HuH-7 (cell line): Measurements from ENCODE around the gene AFF1.
A peak's percentile ranks its signal among the peaks of the same experiment; 100 is the strongest.

ENCODE experiments used
- DNase-seq: peaks from one replicate; pipeline ENCODE4 v3.0.0; 2011; ENCODE audit warnings: low spot score

Gene AFF1

DNA sequence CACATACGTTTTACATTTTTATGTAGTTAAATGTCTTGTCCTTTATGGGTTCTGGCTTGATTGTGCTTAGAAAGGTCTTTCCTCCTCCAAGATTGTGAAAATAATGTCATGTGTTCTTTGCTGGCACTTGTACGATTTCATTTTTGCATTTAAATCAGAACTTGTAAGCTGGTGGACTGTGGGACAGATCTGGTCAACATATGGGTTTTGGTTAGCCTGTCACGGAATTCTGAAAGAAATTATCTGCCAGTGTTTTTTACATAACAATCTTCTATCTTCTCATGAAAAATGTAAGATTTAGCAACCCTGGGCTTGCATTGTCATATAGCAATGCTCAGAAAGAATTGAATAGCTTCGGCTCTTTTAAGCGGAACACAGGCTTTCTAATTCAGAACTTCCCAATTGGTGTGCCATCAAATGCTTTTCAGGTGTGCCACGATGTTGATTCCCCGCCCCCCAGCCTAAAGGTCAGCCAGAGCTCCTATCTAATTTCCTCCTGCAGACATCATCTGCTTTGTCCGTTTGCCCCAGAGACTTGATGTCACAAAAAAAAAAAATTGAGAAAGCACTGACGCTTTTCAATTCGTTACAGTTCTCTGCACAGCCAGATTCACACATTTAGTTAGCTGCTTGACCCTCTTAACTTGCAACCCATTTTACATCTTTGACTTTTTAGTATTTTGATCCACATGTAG, 16.2 kb downstream of the AFF1 start:
- no peak for DNase-seq

DNA sequence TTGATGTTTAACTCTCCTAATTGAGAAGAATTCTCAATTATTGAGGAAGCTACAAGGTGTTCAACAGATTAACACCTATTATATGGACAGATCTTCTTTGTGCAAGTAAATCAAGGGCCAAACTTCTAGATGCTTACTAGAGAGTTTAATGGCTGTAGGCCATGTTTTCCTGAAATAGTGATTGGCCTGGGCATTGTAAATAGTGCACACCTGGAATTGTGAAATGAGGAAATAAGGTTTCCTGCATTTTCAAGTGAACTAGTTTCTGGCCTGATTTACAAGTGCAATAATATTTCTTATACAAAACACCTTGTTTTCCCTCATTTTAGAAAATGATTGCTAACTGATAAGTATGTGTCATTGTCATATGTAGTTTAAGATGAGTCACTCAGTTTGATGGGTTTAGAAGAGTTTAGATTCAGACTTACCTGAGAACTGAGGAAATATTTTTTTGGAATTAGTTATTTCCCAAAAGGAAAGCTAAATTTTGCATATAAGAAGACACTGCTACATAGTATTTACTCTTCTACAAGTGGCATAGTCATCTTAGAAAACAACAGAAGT, 21.2 kb downstream of the AFF1 start:
- DNase-seq, result no peak

DNA sequence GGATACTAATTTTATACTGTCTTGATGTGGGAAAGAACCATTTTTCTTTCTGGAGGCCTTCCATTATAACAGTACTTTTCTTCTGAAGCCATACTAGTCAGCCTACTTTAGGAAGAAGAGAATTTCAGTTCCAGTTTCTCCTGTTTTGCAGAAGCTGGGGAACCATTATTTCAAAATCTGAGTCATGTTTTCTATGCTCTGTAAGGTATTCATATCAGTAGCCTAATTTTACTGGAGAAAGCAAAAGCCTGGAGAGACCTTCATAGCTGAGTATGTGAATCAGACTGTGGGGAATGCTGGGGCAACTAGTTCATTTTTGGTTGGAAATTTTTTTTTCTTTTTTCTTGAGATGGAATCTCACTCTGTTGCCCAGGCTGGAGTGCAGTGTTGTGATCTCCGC, 22.4 kb downstream of the AFF1 start:
- no peak for DNase-seq

GRCh38 chr4:86959588-86960500, 25.0 kb downstream of the AFF1 start:
- no peak for DNase-seq

DNA sequence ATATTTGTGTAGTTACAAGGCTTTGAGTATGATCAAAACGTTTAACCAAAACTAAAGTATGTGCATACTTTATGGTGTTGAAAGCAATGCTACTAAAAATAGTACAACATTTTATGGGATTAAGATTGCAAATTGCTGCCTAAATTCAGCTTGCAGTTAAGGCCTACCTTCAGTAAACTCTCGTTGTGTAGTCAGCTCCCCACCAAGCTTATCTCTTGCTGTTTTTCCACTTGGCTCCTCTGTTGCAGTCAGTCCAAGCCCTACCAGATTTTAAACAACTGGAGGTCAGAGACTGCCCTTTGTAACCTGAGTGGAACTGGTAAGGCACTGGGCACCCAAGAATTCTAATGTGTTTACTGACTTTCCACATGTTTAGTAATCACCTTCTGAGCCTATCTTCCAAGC, 25.7 kb downstream of the AFF1 start:
- peak; percentile 35 for DNase-seq

DNA sequence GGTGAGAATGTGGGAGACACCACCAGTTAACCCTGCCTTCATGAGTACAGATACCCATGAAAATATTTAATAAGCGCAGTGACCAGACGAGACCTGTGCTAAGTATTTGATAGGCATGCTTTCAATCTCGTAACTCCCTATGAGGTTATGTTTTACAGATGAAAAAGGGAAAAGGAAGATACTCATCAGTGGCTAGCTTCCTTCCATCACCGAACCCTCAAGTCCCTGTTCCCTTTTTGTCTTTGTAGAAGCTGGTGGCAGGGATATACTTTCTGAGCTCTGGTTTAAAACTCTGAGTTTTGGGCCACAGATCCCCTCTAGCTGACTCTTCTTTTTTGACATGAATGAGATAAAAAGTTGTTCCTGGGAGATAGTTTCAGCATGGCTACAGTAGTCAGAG, 26.3 kb downstream of the AFF1 start:
- DNase-seq, result no peak

- DNase-seq, result peak; percentile 27
Observed at GRCh38 chr4:86961605-86962295, 26.9 kb downstream of the AFF1 start.

GRCh38 chr4:86963697-86964096, 28.9 kb downstream of the AFF1 start:
- no peak for DNase-seq

DNA sequence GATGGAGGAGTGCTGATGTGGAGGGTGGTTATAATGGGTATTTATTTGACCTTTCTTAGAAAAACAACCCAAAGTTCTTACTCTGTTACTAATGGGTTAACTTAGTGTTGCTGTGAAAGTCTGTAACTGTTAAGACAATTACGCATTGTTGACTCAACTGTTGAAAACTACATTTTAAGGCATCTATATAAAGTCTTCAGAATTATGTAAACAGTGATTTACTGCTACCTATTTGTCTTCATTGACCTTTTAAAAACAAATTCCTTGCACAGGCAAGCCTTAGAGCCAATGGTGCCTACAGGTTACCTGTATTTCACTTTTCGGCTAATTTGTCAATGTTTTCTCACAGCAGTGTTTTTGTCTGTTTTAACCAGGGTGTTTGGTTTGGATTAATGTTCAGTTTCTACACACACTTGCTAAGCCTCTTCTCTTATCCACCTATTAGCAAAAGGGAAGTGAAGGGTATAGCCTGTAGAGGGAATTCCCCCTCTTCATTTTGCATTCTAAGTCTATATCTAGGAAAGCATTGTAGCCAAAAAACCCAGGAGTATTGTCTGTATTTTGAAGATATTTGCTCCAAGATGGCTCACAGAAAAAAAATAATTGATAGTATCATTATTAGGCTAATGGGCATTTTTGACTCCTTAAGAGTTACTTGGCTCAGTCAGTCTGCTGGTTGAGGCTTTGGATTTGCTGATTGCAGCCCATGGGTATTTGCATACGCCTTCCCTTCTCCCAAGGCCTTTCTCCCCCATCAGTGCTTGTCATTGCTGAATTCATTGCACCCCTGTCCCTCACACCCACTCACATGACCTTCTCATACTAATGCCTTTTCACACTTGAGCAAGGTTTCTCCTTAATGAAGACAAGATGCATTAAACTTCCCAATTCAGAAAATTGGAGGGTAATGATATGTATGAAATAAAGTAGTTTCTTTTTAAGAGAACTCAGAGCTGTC, 30.5 kb downstream of the AFF1 start:
- DNase-seq, result no peak

DNA sequence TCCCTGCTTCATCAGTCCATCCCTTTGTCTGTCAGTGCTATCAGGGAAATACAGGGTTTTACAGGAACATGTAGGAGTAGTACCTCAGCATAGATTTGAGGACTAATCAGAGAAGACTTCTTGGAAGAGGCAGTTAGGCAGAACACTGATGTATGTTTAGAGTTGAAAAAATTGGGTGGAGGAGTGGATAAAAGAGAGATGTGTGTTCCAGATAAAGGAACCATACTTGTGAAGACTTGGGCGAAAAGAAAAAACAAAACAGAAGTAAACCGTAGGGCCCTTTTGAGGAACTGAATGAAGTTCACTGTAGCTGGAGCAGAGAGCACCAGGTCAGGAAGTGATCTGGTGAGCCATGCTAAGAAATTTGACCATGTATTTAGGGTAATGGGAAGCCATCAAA, 32.3 kb downstream of the AFF1 start:
- DNase-seq, result no peak

- no peak for DNase-seq
Observed at GRCh38 chr4:86967798-86968197, 33.0 kb downstream of the AFF1 start.

- no peak for DNase-seq
Observed at GRCh38 chr4:86968547-86968946, 33.7 kb downstream of the AFF1 start.

DNA sequence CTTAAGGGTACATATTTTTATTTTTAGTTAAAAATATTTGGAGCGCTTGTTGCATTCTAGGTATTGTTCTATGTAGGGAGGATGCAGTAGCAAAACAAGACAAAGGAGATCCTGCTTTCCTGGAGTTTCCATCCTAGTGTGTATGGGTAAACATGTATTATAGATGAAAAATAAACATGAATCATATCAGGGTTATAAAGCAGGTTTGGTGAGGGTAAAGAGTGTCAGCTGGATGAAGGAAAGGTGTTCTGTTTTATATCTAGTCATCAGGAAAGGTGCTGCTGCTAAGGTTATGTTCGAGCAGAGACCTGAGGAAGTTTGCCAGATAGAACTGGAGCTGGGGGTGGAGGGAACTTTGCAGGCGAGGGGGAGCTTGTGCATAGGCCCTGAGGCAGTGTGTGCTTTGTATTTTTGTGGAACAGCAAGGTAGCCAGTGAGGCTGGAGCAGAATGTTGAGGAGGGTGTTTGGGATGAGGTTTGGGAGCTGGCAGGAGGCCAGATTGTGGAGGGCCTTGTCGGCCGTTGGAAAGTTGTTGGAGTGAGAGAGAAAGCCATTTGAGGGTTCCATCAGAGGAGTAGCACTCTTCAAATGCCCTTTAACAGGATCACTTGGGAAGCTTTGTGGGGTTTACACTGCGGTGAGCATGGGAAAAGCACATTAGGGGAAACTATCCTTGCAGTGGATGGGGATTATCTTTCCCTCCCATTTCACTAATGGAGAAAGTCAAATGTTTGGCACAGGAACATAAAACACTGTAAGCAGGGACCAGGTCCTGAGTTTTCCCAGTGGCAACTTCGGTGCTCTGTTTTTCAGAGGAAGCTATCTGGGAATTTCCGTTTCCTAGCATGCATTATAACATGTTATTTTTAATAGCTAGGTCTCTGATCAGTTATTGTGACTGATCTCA, 35.9 kb downstream of the AFF1 start:
- no peak for DNase-seq

DNA sequence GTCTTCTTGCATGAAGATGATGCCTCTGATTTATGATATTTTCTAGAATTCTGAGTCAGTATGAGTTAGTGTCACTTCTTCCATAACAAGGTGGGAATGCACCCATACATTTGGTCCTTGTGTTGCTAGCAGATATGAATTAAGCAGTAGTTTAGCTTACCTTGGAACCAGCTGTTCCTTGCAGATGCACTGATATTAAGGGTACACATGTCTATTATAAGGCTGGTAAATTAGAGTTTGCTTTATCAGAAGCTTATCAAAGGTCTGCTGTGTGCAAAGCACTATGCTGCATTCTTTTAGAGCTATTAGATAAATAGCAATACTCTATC, 36.5 kb downstream of the AFF1 start:
- no peak for DNase-seq

- peak; percentile 36 for DNase-seq
Observed at GRCh38 chr4:86972997-86973396, 38.2 kb downstream of the AFF1 start.

GRCh38 chr4:86973668-86974067, 38.9 kb downstream of the AFF1 start:
- DNase-seq, result peak; percentile 36

DNA sequence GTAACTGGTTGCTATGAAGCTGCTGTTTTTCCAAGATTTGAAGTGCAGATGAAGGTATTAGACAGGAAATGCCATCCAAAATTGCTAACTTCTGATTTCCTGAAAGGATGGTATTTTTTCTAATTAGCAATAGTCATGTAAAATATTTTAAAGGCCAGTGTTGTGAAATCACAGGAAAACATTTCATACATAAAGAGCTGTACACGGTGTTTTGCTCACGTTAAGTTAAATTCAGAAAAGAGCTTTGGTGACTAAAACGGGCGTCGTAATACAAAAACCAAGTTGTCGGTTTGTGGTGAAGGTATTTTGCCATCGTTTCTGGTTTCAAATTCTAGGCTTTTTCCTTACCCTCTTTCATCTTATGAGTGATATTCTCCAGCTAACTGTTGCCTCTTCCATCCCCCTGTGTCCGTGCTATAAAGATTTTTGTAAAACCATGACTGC, 39.8 kb downstream of the AFF1 start:
- no peak for DNase-seq

DNA sequence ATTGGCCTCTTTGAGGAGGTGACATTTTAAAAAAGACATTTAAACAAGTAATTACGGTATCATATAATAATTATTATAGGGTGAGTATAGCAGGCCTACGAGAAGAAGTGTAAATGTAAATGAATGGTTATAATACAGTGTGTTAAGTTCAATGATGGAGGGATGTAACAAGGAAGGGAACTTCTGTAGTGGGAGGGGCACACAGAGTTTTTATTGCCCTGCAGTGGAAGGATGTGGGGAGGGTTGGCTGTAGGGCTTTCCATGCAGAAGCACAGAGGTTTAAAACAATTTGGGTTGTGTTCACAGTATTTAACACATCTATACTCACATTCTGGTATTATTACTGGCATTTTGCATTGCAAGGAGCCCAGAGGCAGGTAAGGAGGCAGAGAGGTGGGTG, 41.1 kb downstream of the AFF1 start:
- DNase-seq, result no peak

GRCh38 chr4:86976801-86977485, 42.1 kb downstream of the AFF1 start:
- DNase-seq, result no peak
